CMK (cell line): ENCODE results near the gene USF2.

Source experiments
- DNase-seq: peaks from one replicate; pipeline ENCODE4 v3.0.0-alpha.2; 2010; ENCODE audit warnings: low read depth

Gene USF2

GRCh38 chr19:35301961-35302360 is 33.2 kb downstream of the USF2 start:
- no peak for DNase-seq

DNA sequence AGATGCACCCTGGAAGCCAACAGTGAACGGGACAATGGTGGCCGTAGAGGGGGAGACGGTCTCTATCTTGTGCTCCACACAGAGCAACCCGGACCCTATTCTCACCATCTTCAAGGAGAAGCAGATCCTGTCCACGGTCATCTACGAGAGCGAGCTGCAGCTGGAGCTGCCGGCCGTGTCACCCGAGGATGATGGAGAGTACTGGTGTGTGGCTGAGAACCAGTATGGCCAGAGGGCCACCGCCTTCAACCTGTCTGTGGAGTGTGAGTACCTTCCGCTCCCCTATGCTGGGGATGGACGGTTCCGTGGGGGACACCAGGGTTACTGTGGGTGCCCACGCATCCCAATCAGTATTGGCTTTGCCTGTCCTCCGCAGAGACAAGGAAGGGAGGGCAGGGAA is 33.7 kb downstream of the USF2 start:
- no peak for DNase-seq

GRCh38 chr19:35303357-35303915 is 34.7 kb downstream of the USF2 start:
- no peak for DNase-seq

DNA sequence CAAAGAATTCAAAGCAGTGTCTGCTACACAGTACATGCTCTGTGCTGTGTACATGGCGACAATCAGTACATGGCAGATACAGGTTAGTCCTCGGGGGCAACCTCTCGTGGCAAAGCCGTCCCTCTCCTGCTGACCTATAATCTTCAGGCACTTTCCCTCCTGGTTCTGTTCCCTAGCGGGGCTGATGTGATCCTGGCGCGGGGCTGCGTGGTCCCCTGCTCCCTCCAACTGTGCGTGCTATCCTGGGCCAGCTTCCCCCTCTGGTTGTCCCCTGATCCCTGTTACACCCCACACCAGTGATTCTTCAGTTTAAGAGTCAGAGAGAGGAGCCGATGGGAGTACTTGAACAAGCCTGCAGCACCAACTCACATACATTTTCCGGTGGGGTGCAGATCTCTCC is 35.3 kb downstream of the USF2 start:
- DNase-seq = no peak

GRCh38 chr19:35305181-35305580 is 36.4 kb downstream of the USF2 start:
- DNase-seq = no peak

DNA sequence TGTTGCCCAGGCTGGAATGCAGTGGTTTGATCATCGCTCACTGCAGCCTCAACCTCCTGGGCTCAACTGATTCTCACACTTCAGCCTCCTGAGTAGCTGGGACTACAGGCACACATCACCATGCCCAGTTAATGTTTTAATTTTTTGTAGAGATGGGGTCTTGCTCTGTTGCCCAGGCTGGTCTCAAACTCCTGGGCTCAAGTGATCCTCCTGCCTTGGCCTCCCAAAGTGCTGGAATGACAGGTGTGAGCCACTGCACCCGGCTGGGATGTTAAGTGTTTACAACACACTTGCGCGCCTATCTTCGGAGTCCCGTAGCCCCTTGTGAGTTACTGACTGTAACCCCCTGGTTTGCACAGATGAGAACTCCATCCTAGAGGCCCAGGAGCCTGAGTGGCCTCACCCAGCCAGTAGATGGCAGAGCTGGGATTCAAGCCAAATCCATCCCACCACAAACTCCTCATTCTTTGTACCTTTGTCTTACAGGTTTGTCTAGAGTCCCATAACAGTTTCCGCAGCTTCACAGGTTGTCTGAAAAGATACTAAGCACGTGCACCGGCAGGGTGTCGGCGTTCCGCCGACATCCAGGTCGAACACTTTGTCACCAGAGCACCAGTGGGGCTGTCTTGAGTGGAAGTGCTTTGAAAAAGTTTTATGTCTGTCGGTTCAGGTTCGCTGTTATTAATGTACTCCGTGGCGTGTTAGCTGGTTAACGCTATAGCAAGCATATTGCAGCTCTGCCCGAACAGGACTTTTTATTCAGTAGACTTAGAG is 37.9 kb downstream of the USF2 start:
- DNase-seq = no peak

DNA sequence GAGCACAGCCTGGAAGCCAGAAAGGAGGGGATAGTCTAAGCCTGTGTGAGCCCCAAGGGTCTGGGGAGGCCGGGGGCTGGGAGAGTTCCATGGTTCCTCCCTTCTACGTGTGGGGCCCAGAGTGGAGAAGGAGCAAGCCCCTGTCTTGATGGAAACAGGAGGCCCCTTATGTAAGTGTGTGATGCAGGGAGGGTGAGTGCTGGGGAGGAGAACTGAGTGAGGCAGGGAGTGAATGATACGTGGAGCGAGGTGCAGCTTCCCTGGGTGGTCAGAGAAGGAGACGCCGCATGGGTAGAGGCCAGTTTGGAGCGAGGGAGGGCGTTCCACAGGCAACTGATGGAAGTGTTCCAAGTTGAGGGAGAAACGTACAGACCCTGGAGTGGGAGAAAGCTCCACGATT is 39.2 kb downstream of the USF2 start:
- DNase-seq = no peak

DNA sequence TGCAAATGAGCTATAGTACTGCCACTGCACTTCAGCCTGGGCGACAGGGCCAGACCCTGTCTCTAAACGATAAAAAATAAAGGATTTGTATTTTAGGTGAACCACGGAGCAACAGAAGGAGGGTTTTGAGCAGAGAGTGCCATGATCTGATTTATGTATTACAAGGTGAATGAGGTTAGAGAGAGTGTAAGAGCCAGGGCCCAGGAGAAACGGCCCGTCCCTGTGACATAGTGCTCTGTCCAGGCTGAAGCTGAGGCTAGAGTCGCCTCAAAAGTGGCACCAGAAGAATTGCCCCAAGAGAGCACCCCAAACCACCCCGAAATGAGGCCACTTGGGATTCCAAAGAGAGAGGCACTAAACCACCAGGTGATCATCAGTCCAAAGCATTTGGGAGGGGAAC is 40.1 kb downstream of the USF2 start:
- DNase-seq = no peak

GRCh38 chr19:35309481-35310279 is 40.9 kb downstream of the USF2 start:
- DNase-seq = no peak

- no peak for DNase-seq
Measured at GRCh38 chr19:35310331-35310730, 41.6 kb downstream of the USF2 start.

DNA sequence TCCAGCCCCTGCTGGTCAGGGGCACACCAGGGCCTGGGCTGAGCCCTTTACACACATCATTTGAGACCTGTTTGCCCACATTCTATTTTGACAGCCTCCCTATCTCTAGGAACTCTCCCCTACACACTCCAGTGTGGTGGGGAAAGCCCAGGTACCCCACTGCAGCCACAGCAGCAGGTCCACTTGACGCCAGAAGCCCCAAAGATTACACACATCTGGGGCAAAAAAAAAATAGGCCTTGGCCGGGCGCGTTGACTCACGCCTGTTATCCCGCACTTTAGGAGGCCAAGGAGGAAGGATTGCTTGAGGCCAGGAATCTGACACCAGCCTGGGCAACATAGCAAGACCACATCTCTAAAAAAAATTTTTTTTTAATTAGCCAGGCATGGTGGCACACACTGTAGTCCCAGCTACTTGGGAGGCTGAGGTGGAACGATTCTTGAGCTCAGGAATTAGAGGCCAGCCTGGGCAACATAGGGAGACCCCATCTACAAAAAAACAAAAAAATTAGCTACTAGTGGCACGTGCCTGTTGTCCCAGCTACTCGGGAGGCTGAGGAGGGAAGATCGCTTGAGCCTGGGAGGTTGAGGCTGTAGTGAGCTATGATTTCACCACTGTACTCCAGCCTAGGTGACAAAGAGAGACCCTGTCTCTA is 42.2 kb downstream of the USF2 start:
- no peak for DNase-seq

- no peak for DNase-seq
Measured at GRCh38 chr19:35311901-35312665, 43.3 kb downstream of the USF2 start.

DNA sequence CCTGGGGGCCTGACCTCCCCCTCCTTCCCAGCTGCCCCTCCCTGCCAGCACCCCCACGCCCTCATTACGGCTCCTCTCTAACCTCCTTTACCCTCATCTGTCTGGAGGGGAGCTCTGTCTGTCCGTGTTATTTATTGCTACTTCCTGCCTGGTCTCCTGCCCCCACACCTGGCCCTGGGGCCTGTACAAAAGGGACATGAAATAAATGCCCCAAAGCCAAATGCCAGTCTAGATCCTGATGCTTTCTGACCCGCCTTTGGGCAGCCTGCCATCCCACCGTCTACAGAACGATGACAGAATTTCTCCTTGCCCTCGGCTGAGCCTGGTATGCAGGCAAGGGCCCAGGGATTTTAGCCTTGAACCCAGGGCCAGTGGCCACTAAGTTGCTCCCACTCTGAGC is 44.8 kb downstream of the USF2 start:
- no peak for DNase-seq

DNA sequence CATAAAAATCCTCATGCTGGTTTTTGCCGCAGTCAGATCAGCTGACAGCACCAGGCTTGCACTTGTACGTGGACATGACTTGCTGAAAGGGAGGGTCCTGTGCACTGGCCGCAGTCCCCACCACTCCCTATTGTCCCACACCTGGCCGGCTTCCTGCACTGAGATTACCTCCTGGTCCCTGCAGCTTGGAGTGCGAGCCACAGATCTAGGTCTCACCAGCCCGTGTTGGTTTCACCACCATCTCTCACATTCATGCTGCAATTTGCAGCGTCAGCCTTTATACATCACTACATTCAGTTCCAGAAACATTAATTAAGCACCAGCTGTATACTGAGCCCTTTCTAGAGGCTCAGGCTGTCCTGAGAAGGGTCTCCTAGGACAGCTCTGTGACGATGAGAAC is 45.3 kb downstream of the USF2 start:
- DNase-seq = no peak

- no peak for DNase-seq
Measured at GRCh38 chr19:35314858-35315470, 46.2 kb downstream of the USF2 start.

DNA sequence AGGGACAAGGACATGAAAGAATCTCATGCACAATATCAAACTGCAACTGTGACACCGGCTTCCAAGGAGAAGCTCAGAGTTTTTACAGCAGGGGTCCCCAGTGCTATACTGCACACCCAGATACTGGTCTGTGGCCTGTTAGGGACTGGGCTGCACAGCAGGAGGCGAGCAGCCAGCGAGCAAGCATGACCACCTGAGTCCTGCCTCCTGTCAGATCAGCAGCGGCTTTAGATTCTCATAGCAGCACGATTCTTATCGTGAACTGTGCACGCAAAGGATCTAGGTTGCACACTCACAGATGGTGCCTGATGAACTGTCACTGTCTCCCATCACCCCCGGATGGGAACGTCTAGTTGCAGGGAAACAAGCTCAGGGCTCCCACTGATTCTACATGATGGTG is 47.1 kb downstream of the USF2 start:
- DNase-seq = no peak

GRCh38 chr19:35316560-35316959 is 47.8 kb downstream of the USF2 start:
- DNase-seq = no peak

DNA sequence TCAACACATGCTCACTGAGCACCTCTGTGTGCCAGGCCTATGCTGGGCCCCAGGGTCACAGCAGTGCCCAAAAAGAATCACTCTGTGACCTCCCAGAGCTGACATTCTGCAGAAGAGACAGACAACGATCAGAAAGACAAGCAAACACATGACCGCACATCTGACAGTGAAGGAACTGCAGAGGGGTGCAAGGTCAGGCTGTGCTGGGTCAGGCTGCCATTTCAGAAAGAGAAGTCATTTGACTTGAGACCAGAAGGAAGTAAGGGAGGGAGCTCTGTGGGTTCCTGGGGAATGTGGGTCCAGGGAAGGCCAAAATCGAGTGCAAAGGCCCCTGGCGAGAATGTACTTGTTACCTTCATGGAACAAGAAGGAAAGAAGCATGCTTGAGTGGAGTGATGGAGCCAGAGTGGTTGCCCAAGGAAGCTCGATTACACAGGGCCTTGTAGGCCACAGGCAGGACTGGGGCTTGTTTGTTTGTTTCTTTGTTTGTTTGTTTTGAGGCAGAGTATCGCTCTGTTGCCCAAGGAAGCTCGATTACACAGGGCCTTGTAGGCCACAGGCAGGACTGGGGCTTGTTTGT is 48.8 kb downstream of the USF2 start:
- DNase-seq = peak; percentile 40

DNA sequence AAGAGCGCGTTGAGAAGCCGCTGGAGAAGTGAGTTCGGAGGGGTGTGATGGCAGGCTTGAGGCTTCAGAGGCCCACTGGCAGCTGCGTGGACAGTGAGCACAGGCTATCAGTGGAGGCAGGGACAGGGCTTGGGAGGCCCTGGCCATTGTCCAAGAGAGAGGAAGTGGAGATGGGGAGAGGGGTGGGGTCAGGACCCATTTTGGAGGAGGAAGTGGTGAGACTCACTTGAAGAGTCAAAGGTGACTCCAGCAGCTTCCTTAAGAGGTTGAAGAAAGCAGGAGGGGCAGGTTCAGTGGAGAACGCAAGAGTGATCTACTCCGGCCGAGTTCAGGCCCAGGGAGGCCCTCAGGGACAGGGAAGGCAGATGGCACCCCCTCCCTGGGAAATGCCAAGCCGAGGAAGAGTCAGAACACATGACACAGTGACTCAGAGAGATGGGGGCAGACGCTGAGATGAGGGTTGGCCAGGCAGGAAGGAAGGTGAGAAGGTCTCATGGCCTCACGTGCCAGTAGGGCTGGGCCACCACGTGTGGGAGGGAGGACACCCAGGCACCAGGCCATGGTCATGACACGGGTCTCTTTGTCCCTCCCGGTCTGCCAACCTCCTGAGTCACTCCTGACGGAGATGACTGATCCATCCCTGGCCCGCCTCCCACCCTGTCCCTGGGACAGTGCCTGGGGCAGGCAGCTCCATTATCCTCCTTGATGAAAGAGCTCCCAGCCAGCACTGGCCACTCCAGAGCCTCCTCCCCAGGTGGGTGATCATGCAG is 50.1 kb downstream of the USF2 start:
- peak; percentile 53 for DNase-seq

DNA sequence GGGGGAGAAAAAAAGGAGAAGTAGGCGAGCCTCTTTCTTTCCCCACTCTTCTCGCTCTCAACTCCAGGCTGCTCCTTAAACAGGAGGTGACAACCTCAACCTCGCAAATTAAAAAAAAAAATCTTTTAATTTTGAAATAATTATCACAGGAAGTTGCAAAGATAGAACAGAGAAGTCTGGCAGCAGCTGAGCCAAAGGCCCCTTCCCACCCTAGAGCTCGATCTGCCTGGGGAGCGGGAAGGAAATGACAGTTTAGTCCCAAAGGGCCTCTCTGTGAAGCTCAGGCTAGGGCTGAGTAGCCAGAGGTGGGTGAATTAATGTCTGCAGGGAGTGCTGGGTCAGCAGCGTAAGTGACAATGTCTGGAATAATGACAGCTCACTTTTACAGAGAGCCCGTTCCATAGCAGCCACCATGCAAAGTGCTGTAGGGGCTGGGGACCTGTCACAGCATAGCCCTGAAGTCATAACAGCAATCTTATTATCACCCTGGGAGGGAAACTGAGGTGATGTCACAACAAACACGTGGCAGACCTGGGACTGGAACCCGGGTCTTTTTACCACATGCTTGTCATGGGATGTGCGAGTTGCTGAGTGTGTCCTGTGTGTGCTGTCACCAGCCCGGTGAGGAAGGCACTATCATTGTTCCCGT is 51.4 kb downstream of the USF2 start:
- no peak for DNase-seq
